Activated CD4-positive, CD25-positive, alpha-beta regulatory T cell (primary cell): ENCODE measurements around the gene NPAS3.

ENCODE experiments used
- DNase-seq, 4 experiments: peaks; one replicate each; lab custom pipeline; 2025; lab: John Stamatoyannopoulos, UW

NPAS3 gene

DNA sequence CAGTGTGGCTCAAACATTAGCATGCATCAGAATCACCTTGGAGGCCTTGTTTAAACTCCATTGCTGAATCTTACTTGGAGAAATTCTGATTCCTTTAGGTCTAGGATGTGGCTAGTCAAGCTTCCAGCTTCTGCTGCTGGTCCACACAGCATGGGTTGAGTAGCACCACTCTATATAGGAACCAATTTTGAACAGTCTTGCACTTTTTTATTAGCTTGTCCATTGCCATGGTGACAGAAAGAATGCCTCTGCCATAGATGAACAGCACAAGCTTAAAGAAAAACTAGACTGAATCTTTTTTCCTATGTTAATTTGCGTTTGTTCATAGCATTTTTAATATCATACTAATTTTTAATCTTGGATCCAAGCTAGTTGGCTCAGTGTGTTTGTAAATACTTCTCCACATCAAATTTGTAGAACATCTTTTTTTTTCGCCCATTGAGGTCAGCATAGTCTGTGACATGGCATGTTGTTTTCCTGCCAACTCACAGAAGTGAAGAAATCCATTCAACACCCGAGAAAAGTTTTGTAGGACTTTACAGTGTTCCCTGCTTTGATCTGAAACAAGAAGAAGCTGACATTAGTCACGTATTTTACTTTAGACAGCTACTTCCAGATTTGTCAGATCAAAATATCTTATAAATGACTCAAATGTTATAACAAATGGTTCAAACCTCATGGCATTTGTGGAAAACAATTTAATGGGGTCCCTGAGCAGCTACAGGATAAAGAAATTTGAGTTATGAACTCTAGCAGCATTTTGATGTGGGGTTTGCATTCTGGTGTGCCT, 573.4 kb downstream of the NPAS3 start:
- no peak for DNase-seq

DNA sequence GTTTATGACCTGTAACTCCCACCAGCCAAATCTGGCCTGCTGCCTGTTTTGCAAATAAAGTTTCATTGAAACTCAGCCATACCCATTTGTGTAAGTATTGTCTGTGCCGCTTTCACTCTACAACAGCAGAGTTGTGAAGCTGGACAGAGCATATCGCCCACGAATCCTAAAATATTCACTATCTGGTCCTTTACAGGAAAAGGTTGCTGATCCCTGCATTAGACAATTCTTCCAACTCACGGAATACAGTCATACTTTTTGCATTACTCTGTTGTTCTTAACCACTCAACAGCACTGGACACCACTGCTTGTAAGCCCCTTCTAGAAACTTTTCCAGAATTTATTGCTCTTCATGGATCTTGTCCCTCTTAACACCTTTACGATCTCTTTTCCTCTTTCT, 576.8 kb downstream of the NPAS3 start:
- DNase-seq: no peak

DNA sequence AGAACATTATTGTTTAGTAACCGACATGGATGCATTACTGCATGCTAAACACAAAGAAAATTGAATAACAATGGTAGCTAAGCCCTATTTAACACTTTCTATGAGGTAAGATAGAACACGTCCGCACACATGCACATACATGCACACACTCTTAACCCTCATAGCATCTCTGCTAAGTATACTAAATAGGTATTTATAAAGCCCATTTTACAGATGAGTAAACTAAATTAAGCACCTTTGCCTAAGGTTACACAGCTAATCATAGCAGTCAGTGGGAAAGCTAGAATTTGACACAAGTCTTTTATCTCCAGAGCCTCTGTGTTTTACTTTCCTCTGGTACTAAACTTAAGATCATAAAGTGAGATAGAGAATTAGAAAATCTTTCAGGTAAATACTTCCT, 577.2 kb downstream of the NPAS3 start:
- DNase-seq: no peak

DNA sequence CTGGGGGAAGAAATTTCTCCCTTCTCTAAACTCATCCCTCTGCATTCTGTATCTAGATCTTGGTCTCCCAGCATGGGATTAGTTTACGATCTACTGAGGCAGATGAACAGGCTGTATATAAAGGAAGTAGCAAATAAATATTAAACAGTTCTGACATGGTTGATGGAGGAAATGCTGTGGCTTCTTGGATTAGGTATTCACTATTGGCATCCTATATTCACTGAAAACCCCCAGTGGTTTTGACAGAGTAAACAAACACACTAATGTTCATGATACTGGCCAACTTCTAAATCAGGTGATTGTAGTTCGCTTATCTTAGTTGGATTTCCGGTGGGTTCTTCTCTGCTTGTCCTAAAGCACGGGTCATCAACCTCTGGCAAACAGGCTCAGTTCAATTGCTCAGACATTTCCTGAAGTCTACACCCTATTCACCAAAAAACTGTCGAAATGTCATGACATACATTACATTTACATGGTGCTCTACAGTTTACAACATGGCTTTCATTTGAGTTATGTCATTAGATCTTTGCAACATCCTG, 578.3 kb downstream of the NPAS3 start:
- DNase-seq: no peak

DNA sequence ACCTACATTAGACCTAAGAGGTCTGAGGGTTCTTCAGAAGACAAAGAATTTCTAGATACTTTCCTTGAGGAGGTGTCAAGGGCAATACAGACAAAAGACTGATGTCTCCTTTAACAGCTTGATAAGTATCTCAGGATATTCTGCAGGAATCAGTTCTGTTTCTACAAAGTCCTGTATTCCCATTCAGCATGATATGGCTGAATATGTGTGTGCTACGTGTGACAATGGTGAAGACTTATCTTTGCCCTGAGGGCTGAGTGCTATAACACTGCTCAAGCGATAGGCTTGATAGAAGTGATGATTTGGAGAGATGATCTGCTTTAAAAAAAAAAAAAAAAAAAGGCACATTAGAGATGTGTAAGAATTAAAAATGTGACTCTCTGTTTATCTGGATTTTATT, 582.5 kb downstream of the NPAS3 start:
- DNase-seq: no peak

DNA sequence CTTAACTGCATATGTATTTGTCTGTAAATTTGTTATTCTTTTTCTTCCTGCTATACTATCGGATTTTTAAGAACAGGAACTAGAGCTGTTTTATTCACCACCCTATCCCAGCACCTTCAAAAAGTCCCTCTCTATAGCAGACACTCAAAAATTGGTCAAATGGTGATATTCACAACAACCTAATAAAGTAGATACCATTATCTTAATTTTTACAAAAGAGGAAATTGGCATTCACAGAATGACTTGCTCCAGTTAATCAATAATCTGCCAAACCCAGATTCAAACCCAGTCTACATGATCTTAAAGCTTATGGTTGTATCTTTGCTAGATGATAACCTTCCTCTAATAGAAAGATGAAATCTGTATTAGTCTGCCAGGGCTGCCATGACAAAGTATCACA, 585.6 kb downstream of the NPAS3 start:
- DNase-seq: no peak

DNA sequence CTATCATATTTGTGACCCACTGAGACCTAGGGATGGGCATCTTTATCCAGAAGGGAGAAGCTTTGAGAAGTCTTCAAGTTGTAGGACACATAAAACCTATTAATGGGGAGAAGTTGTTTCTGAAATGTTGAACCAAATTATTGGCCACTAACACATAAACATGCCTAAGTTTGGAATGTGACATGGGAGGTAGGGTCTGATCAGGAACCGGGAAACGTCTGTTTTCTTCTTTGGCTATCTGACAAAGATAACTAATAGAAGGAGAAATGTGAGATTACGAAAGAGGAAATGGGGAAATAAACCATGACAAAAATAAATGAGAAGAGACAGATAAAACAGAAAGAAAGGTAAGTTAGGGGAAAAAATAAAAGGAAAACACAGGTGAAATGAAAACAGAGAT, 586.9 kb downstream of the NPAS3 start:
- no peak for DNase-seq

DNA sequence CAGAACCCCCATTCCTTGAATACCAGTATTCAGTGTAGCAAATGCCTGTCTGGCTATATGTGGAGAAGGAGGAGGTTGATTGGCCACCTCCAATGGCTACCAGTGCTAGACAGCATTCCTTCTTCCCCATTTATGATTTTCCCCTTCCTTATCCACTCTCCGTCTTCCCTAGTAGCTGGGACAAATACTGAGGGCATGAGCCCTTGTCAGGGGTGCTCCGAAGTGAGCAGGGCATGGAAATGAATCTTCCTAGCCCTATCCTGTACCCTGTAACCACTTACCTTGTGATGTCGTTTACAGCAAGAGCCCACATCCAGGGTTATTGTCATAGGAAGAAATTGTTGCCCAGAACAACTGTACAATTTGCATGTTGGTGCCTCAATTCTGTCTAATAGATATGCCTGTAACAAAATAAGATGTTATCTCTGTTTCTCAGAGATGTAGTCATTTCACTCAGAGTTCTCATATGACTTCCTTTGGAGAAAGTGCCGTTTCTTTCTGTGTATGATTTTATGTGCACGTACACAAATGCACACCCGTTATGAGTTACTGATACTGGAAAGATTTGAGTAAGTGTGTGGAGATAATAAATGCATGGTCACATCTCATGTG, 588.5 kb downstream of the NPAS3 start:
- no peak for DNase-seq

DNA sequence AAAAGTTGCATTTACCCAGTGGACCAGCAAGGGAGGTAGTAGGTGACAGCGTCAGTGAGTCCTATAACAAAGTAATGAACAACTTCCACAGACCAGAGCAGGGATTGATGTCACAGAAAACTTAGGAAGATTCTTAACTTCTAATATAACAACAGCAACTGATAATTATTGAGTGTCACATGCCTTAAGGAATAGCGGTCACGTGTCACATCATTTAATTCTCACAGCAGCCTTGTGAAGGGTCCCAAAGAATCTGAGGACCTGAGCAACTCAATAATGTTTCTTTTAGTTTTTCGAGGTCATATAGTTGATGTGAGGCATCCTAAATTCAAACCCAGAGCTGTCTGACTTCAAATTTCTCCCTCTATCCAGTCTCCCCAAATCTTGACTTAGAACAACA, 590.0 kb downstream of the NPAS3 start:
- DNase-seq: no peak

DNA sequence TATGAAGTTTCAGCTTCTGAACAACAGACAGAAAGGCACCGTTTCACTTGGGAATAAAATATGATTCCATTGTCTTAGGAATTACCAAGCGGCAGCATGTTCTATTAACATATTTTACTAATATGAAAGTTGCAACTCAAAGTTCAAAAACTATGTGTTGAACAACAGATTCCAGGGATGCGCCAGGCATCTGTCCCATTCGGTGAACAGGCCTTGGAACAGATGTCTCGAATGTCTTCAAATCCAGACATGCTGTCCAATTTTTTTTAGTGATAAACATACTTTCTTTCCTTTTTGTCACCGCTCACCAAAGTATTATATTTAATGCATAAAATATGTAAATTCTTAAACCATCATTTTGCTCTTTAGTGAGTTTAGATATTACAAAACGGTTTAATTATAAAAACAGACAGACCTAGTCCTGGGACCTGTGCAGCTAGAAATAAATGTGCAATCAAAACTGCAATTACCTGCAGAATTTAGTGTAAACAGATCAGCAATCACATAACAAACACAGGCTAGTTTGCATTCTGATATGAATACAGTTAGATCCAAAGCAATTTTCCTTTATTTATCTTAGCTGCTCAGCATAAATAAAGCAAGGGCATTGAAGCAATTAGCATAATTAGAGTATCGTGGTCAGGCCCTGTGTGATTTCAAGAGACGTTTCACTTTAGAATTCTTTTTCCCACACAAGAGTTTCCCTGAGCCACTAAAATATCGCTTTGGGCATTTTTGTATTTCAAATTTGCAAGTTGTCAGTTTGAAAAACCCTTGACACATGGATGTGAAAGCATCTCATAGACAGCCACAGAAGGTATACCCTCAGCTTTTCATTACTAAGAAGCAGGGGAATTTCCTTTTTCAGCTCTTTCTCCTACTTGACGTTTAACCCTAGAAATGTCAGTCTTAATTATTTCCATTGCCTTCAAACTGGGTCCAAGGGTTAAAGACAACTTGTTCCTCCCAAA, 591.4 kb downstream of the NPAS3 start:
- no peak for DNase-seq

DNA sequence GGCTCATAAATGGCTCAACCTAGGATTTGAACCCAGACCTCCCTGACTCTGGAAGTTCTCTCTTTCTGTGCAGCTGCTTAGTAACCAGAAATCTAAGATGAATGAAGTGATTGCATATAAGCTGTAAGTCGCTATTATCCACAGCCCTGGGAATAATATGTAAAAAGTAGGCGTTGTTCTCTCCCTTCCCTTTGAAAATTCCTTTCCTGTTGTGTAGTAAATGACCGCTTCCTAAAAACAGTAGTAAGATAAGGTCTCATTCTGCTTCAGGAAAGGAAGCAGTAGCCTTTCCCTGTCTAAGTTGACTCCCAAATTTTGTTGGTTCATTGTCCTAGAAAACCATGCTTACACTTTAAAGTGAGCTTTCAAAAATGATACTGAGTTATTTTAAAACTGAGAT, 593.9 kb downstream of the NPAS3 start:
- no peak for DNase-seq

DNA sequence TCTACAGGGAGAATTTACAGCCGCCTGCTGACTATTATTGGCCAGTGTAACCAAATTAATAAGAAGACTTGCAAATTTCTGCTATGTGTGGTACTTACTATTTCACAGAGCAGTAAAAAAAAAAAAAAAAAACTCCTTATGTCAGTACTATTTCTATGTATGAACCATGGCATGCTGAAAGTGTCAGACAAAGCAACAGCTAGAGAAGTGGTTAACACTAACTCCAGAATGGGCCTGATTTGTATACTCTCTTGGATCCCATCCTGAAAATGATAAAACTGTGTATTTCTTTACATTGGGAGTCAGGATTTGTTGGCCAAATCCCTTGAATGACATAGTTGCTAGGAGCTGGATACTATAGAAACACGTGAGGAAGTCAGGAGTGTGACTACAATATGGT, 595.4 kb downstream of the NPAS3 start:
- no peak for DNase-seq

DNA sequence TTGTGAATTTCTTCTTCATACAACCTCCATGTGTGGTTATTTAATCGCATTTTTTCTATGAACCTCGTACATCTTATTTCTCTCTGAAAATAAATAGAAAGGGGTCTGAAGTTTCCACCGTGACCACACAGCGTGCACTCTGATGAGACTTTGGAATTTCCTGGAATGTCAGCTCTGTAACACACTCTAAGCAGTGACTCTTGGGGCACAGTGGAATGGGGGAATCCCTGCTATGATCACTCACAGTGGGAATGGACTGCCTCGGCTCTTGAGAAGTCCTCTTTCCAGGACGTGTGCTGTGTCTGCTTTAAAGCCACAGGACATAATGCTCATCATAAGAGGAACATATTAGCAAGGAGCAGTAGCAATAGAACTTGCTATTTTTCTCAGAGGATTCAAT, 596.0 kb downstream of the NPAS3 start:
- no peak for DNase-seq

DNA sequence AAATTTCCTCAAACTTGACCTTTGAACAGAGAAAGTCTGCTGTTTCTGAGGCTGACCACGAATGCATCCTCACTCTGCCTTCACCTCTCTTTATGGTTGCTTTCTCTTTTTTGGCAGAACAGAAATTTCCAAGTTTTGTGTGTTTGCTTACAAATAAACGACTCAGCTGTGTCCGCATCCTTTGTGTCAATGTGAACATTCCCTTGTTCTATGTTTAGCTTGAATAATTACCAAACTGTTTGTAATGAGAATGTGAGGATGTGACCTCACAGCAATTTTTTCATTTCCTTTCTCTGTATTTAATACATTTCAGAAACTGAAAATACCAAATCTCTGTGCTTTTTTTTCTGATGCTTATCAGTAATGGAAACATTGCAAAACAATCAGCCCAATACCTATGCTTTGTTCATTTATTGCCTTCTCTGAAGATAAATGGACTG, 601.3 kb downstream of the NPAS3 start:
- DNase-seq: no peak

DNA sequence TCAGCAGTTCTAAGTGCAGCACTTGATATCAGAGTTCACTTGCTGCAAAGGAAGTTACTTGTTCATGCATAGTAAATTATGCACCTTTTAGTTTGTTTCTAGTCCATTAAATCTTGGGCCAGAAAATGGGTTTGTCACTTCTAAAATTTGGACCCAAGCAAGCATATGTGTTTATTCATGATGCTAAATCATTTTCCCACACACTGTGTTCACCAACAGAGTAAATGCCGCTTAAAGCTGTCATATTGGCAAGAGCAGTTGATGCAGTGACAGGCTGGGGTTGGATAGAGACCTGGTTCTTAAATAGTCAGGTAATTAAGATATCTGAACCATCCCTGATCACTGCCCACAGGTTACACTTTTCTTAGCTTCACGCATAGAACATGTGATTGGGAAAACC, 602.5 kb downstream of the NPAS3 start:
- DNase-seq: no peak

DNA sequence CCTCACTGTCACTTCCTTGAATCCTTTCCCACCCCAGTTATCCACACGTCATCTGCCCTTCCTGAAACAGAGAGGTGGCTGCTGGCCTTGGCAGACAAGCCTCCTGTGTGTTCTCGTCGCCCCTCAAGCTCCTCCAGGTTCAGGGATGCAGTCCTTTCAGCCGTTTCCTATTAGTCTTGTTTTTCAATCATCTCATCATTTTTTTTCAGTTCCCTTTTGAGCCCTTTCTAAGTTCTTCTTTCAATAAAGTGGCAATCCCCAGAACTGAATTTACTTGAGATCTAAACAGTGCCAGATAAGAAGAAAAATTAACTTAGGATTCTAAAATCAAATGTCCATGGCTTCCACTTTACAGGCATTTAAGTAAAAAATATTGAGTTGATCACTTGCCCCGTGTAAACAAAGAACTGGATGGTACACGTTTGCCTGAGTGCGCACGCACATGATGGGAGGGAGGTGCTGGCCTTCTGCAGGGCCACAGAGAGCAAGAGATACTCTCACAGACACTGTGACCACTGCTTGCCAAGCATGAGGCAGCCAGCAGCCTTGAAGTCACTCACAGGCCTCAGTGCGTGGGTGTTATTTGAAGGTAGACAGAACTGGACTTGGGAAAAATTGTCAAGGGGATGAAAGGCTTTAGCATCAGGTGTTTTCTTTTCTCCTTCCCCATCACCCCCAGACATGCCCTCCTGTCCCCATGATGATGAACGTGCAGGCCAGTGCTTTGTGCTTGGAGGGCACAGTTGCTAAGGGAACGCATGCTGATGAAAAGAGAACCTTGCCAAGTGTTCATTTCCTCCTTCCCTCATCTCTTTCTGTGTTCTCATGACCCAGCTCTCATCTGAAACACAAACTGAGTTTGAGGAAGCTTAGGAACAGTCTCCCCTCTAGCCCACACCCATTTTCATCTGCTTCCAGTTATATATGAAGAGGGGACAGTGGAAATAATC, 603.9 kb downstream of the NPAS3 start:
- DNase-seq: no peak

DNA sequence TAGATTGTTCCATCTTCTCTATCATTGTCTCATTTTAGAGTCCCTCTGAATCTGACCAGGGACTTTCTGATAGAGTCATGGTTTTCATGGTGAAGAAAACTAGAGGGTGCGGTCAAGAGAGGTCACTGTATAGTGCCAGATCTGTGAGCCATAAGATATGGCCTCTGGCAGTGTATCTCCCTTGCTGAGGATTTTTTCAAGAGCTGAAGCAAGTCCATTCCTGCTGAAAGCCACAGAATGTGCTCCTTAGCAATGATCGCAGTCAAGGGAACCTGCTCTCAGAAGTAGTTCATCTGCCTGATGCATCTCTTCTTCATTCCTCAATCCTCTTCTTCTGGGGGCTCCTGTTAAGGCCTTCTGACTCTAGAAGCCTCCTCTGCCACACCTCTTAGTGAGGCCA, 607.0 kb downstream of the NPAS3 start:
- no peak for DNase-seq

DNA sequence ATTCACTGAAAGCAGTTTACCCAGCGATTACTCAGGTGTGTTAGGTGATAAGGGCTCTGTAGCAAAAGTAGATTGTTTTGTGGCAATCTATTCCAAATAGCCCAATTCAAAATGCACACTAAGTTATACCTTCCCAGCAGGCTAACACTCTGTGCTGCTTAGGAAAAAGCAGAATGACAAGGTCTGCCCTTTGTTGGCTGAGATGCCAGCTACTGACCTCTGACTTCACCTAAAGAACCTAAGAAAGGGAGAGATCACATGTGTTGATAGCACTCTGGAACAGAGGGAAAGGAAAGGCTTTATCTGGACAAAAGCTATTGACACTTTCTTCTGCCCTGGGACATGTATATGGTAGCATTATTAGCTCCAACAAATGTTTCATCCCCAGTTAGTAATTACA, 609.9 kb downstream of the NPAS3 start:
- DNase-seq: no peak

DNA sequence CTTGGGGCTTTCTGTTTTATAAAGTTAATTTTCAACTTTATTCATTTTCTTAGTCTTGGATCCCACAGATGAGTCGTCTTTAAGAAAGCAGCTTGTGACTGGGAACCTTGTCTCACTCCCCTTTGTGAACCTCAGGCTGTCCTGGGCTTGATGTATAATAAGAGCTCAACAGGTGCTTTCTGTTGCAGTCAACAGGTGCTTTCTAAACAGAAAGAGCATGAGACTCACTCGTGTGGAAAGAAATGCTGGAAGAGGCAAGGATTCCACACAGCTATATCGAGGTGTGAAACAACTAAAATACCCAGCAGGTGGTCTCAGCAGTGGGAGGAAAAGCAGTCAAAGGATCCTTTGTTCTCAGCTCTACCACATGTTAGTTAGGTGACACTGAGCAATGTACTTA, 613.3 kb downstream of the NPAS3 start:
- DNase-seq: no peak

DNA sequence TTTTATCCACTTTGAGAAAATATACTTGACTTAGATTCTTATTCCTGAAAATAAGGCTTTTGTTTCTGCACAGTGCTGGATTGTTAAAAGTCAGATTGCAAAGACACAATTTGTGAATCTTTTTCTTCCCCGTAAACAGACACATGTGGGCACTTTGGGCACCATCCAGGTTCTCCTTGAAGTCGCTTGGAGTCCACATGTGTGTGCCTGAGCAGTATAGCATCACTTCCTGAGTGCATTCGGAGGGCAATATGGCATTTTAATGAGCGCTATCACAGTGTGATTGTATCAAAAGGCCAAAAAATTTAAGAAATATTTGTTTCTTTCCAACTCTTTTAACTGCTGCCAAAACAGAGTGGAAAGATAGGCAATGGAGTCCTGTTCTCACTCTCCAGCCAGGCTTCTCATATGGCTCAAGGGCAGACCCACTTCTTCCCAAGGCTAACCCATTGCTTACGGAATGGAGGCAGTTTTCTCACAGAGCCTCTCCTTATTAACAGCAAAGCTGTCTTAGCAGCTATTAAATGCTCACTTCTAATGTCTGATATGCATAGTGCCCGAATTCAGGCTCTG, 615.1 kb downstream of the NPAS3 start:
- DNase-seq: no peak

DNA sequence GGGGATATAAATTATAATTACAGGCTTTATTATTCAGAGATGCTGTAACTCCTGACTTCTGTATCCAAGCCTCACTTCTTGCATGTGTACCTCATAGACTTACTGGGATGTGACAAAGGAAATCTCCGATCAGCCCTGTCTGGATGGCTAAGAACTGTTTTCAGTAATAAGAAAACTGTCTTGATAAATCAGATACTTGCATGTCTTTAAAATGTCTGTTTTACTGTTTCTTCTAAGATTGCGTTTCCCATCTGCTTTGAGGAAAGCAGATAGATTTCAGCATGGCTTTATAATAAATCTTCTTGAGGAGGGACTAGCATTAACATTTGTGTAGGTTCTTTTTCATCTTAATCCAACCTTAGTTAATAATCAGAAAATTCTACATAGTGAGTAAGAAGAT, 616.3 kb downstream of the NPAS3 start:
- no peak for DNase-seq
